NT2/D1 (cell line): Measurements from ENCODE around the gene MAGED1.

Experiments
- SUZ12 ChIP-seq: IDR thresholded peaks from 2 replicates; pipeline ENCODE4 v1.6.1; 2011; ENCODE audit not compliant: insufficient read length, insufficient read depth; ENCODE audit errors: extremely low read depth
- YY1 ChIP-seq: IDR thresholded peaks from 2 replicates; pipeline ENCODE4 v1.6.1; 2011; ENCODE audit not compliant: insufficient read length, insufficient read depth
- ZNF274 ChIP-seq: IDR thresholded peaks from 2 replicates; pipeline ENCODE4 v1.6.1; 2011; ENCODE audit warnings: mild to moderate bottlenecking, low read depth, low read length

- TF ChIP-seq ZNF274, result no peak
- TF ChIP-seq YY1, result no peak
- no peak for TF ChIP-seq SUZ12
These were observed 40.2 kb upstream of the MAGED1 start for GRCh38 chrX:51853251-51853650.
